ENCODE measurements around the gene ZNF77.

Gene ZNF77

GRCh38 chr19:2944775-2945574 lies at the start of gene ZNF77:
Gene ZNF77 (minus strand): TSS chr19:2944971. CDS start chr19:2944840, 131 bp downstream.
- CTCF ChIA-PET, result interaction anchor here (0.5 to 1.9 kb wide), 4 partner anchors 17 to 528 kb away, joined by 3 to 7 read pairs (median 4); no protein-coding TSS in a partner anchor
- Histone ChIP-seq H3K36me3 (ENCODE audit: control insufficient read depth in 2 of 2, insufficient read depth in 1 of 2, low read length in 2 of 2) (peaks cover 0 to 3% of the 10 kb centered on the region in 2 experiments; a peak in 1 of 3 replicates), H3K9me3 (ENCODE audit: control insufficient read depth, insufficient read depth, low read depth, low read length) (no peaks in the 10 kb centered on the region), H3K4me3 (ENCODE audit: low read depth, low read length) (peak within 1 kb of the TSS; percentile 92), H3K4me1 (ENCODE audit: control insufficient read depth, insufficient read depth, low read length) (peaks cover 4% of the 10 kb centered on the region; the same call in 1 of the 2 replicates), H3K27ac (ENCODE audit: extremely low read depth, low read depth, low read length) (peak within 1 kb of the TSS; percentile 55; the same call in 1 of the 2 replicates)
- POLR2A ChIA-PET, result interaction anchor here (0.9 to 1.9 kb wide), 2 partner anchors 11 to 21 kb away, joined by 3 to 5 read pairs; no protein-coding TSS in a partner anchor
- no peak for TF ChIP-seq ZNF398 (tag by site-specific recombination; IDR thresholded peaks at IDR 0.05)
- TF ChIP-seq ZFP37 (tag by site-specific recombination; IDR thresholded peaks at IDR 0.05), result peak; percentile 70
- no peak for TF ChIP-seq PRDM2 (tag by site-specific recombination; IDR thresholded peaks at IDR 0.05; ENCODE audit: borderline replicate concordance)
- TF ChIP-seq ZBTB49 (tag by site-specific recombination; IDR thresholded peaks at IDR 0.05; ENCODE audit: low read depth), result no peak
- TF ChIP-seq ZNF561 (tag by site-specific recombination; IDR thresholded peaks at IDR 0.05; ENCODE audit: borderline replicate concordance), result peak; percentile 83; the same call in 1 of the 2 replicates
- no peak for TF ChIP-seq ZNF423 (tag by site-specific recombination; IDR thresholded peaks at IDR 0.05)
- peak; percentile 57; the same call in 1 of the 2 replicates for TF ChIP-seq ZNF2 (tag by site-specific recombination; IDR thresholded peaks at IDR 0.05)
- TF ChIP-seq TRIM28 (IDR thresholded peaks at IDR 0.05; ENCODE audit: borderline replicate concordance, low read length), result no peak
- TF ChIP-seq ZSCAN30 (tag by site-specific recombination; IDR thresholded peaks at IDR 0.05), result peak; percentile 93
- TF ChIP-seq ZNF48 (tag by site-specific recombination; IDR thresholded peaks at IDR 0.05), result no peak
- peak; percentile 89 for TF ChIP-seq ZNF692 (tag by site-specific recombination; IDR thresholded peaks at IDR 0.05)
- no peak for TF ChIP-seq AEBP2 (tag by site-specific recombination; IDR thresholded peaks at IDR 0.05; ENCODE audit: borderline replicate concordance)
- TF ChIP-seq ZNF473 (tag by site-specific recombination; IDR thresholded peaks at IDR 0.05), result no peak
- TF ChIP-seq ZNF837 (tag by site-specific recombination; IDR thresholded peaks at IDR 0.05), result no peak
- peak; percentile 56 for TF ChIP-seq ZNF501 (tag by site-specific recombination; IDR thresholded peaks at IDR 0.05)
- no peak for TF ChIP-seq ZNF274 (IDR thresholded peaks at IDR 0.05; ENCODE audit: low read length)
- no peak for TF ChIP-seq ZNF274 (tag by site-specific recombination; IDR thresholded peaks at IDR 0.05; ENCODE audit: borderline replicate concordance)
- peak; percentile 69; the same call in 1 of the 2 replicates for TF ChIP-seq TSHZ1 (tag by site-specific recombination; IDR thresholded peaks at IDR 0.05; ENCODE audit: borderline replicate concordance)
- TF ChIP-seq ZNF571 (tag by site-specific recombination; IDR thresholded peaks at IDR 0.05), result no peak

Data from HEK293 (cell line).